Measurements from ENCODE around the gene SYNE2.

GRCh38 chr14:64255756-64256155 is 403.0 kb downstream of the SYNE2 start:
- TF ChIP-seq, protein P1, sequence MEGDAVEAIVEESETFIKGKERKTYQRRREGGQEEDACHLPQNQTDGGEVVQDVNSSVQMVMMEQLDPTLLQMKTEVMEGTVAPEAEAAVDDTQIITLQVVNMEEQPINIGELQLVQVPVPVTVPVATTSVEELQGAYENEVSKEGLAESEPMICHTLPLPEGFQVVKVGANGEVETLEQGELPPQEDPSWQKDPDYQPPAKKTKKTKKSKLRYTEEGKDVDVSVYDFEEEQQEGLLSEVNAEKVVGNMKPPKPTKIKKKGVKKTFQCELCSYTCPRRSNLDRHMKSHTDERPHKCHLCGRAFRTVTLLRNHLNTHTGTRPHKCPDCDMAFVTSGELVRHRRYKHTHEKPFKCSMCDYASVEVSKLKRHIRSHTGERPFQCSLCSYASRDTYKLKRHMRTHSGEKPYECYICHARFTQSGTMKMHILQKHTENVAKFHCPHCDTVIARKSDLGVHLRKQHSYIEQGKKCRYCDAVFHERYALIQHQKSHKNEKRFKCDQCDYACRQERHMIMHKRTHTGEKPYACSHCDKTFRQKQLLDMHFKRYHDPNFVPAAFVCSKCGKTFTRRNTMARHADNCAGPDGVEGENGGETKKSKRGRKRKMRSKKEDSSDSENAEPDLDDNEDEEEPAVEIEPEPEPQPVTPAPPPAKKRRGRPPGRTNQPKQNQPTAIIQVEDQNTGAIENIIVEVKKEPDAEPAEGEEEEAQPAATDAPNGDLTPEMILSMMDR (IDR thresholded peaks at IDR 0.05), result no peak
- TF ChIP-seq POLR2A (IDR thresholded peaks at IDR 0.05) (no peak), POLR2AphosphoS5 (IDR thresholded peaks at IDR 0.05; ENCODE audit: insufficient read depth in 1 of 2, low read depth in 1 of 2) (no peak)

Measured in vagina (tissue), 2 donors.